ENCODE data around the gene CCNE1.
A peak's percentile ranks its signal among the peaks of the same experiment; 100 is the strongest.

CCNE1 gene

GRCh38 chr19:29811125-29812079 lies at the start of gene CCNE1:
Gene CCNE1, plus strand, starts transcription at chr19:29811991. Its CDS starts 565 bp downstream, at chr19:29812556.
- DNase-seq = peak; percentile 97

GRCh38 chr19:29763196-29763595 lies 48.6 kb upstream of the CCNE1 start:
- no peak for DNase-seq

GRCh38 chr19:29764361-29764760 lies 47.4 kb upstream of the CCNE1 start:
- no peak for DNase-seq

GRCh38 chr19:29766100-29766499 lies 45.7 kb upstream of the CCNE1 start:
- DNase-seq = no peak

GRCh38 chr19:29767039-29767735 lies 44.6 kb upstream of the CCNE1 start:
- no peak for DNase-seq

GRCh38 chr19:29768166-29768565 lies 43.6 kb upstream of the CCNE1 start:
- DNase-seq = no peak

- no peak for DNase-seq
These were observed 41.8 kb upstream of the CCNE1 start for GRCh38 chr19:29769997-29770396.

GRCh38 chr19:29770648-29771047 lies 41.1 kb upstream of the CCNE1 start:
- no peak for DNase-seq

- DNase-seq = no peak
These were observed 39.9 kb upstream of the CCNE1 start for GRCh38 chr19:29771708-29772414.

GRCh38 chr19:29772696-29773095 lies 39.1 kb upstream of the CCNE1 start:
- no peak for DNase-seq

- no peak for DNase-seq
These were observed 38.6 kb upstream of the CCNE1 start for GRCh38 chr19:29773141-29773540.

- DNase-seq = no peak
These were observed 37.7 kb upstream of the CCNE1 start for GRCh38 chr19:29774126-29774525.

- DNase-seq = no peak
These were observed 33.9 kb upstream of the CCNE1 start for GRCh38 chr19:29777781-29778309.

GRCh38 chr19:29779921-29780320 lies 31.9 kb upstream of the CCNE1 start:
- no peak for DNase-seq

GRCh38 chr19:29781386-29782259 lies 30.2 kb upstream of the CCNE1 start:
- DNase-seq = no peak

GRCh38 chr19:29782260-29782580 lies 29.6 kb upstream of the CCNE1 start:
- no peak for DNase-seq

- no peak for DNase-seq
These were observed 28.1 kb upstream of the CCNE1 start for GRCh38 chr19:29783627-29784190.

GRCh38 chr19:29784598-29785223 lies 27.1 kb upstream of the CCNE1 start:
- no peak for DNase-seq

- DNase-seq = no peak
These were observed 26.4 kb upstream of the CCNE1 start for GRCh38 chr19:29785360-29785759.

GRCh38 chr19:29785955-29786589 lies 25.7 kb upstream of the CCNE1 start:
- DNase-seq = no peak

GRCh38 chr19:29787281-29787680 lies 24.5 kb upstream of the CCNE1 start:
- no peak for DNase-seq
